Fibroblast of lung (primary cell): ENCODE data around the gene UBAP2. TPM values are rescaled to one million over a fixed set of nuclear protein-coding genes. Genes with fewer than 3 reads are reported as not detected.

Experiments used
- DNase-seq, 2 donors: peaks; one replicate each; pipeline versions ENCODE4 v3.0.0 to v3.0.0-alpha.2; 2010; ENCODE audit warnings: low read depth in 2 of 2
- H2AFZ ChIP-seq: 2 replicates; pipeline ENCODE4 v1.5.1; 2012; ENCODE audit warnings: low read length, control low read depth, inconsistent platforms
- H3K27ac ChIP-seq: 2 replicates; pipeline ENCODE4 v1.5.1; 2011; ENCODE audit warnings: low read length, control low read depth; ENCODE audit not compliant: insufficient read depth
- H3K27me3 ChIP-seq: 2 replicates; pipeline ENCODE4 v1.5.1; 2011; ENCODE audit warnings: mild to moderate bottlenecking, low read length; ENCODE audit not compliant: control insufficient read depth, insufficient read depth
- H3K36me3 ChIP-seq: 2 replicates; pipeline ENCODE4 v1.5.1; 2011; ENCODE audit warnings: low read length; ENCODE audit not compliant: control insufficient read depth, insufficient read depth
- H3K4me1 ChIP-seq: 2 replicates; pipeline ENCODE4 v1.5.1; 2011; ENCODE audit warnings: low read length; ENCODE audit not compliant: control insufficient read depth, insufficient read depth; ENCODE audit errors: extremely low read depth
- H3K4me2 ChIP-seq: 2 replicates; pipeline ENCODE4 v1.5.1; 2011; ENCODE audit warnings: low read length, control low read depth; ENCODE audit not compliant: insufficient read depth; ENCODE audit errors: extremely low read depth
- H3K4me3 ChIP-seq, 4 experiments: fragments of 200-600 bp in 1 of 4; sonication (generic) in 1 of 4; replicated peaks in 1 of 4; 2 replicates each; pipeline ENCODE4 v1.5.1; 2011 to 2016; ENCODE audit warnings: low read length in 4 of 4, low read depth in 3 of 4, mild to moderate bottlenecking in 3 of 4, control low read depth in 2 of 4, inconsistent platforms in 1 of 4, mixed read lengths in 1 of 4; ENCODE audit not compliant: insufficient read depth in 1 of 4; ENCODE audit errors: control extremely low read depth in 1 of 4
- H3K79me2 ChIP-seq: 2 replicates; pipeline ENCODE4 v1.5.1; 2012; ENCODE audit warnings: mild to moderate bottlenecking, low read length, inconsistent platforms; ENCODE audit not compliant: control insufficient read depth, insufficient read depth
- H3K9ac ChIP-seq: 2 replicates; pipeline ENCODE4 v1.5.1; 2011; ENCODE audit warnings: mild to moderate bottlenecking, low read length, control low read depth; ENCODE audit not compliant: insufficient read depth
- H3K9me3 ChIP-seq: 2 replicates; pipeline ENCODE4 v1.5.1; 2012; ENCODE audit warnings: low read depth, low read length; ENCODE audit not compliant: control insufficient read depth, insufficient read depth
- H4K20me1 ChIP-seq: 2 replicates; pipeline ENCODE4 v1.5.1; 2011; ENCODE audit warnings: low read length; ENCODE audit not compliant: control insufficient read depth, insufficient read depth; ENCODE audit errors: extremely low read depth
- CTCF ChIP-seq, 2 donors: IDR thresholded peaks in 1 of 2; conservative IDR thresholded peaks in 1 of 2; 1 replicate in 1 of 2; 2 replicates in 1 of 2; pipeline ENCODE4 v1.5.1; 2011 to 2012; ENCODE audit warnings: low read length in 2 of 2, control low read depth in 1 of 2, inconsistent platforms in 1 of 2, low read depth in 1 of 2, mild to moderate bottlenecking in 1 of 2
- EZH2 ChIP-seq: IDR thresholded peaks from 2 replicates; pipeline ENCODE4 v1.5.1; 2012; ENCODE audit warnings: low read length, control low read depth, mild to moderate bottlenecking; ENCODE audit errors: missing control alignments
- polyA plus RNA-seq, 2 donors: library from polyadenylated mRNA; depleted of rRNA in 1 of 2; stranded (reverse) in 1 of 2; unstranded in 1 of 2; fragments of >200 nt; gene quantifications; 2 replicates each; pipeline ENCODE4 v1.2.1, GENCODE V29; 2011 to 2012; ENCODE audit warnings: missing spikeins in 1 of 2
- total RNA-seq: library from RNA; depleted of rRNA; stranded (reverse); fragments of >200 nt; gene quantifications from 2 replicates; pipeline ENCODE4 v1.2.1, GENCODE V29; 2014

UBAP2 gene
- total and polyA plus RNA-seq, 2 donors (not counting 1 experiment from before 2014, with no cell fraction given), result 10.2 to 20.6 TPM

- H3K4me2 ChIP-seq, result no peak overlapping the region
- no peak overlapping the region for H3K9ac ChIP-seq
- peaks cover 37% of the 10 kb centered on the region for H3K79me2 ChIP-seq
- no peaks in the 10 kb centered on the region for H3K36me3 ChIP-seq
- no peaks in the 10 kb centered on the region for H4K20me1 ChIP-seq
- H2AFZ ChIP-seq, result no peak overlapping the region
- H3K27me3 ChIP-seq, result no peaks in the 10 kb centered on the region
- TF ChIP-seq CTCF (conservative IDR thresholded peaks at IDR 0.05 in 1 of 2, IDR thresholded peaks at IDR 0.05 in 1 of 2; ENCODE audit: low read depth in 1 of 2, low read length in 2 of 2) (no peak), EZH2 (no peak)
- no peak for DNase-seq
- no peaks in the 10 kb centered on the region for H3K4me1 ChIP-seq
- H3K4me3 ChIP-seq, result no peak overlapping the region
- H3K27ac ChIP-seq, result no peak overlapping the region
- no peaks in the 10 kb centered on the region for H3K9me3 ChIP-seq
Measured at GRCh38 chr9:33893861-33894260, 154.8 kb downstream of the UBAP2 start.

GRCh38 chr9:33885948-33886347, 162.7 kb downstream of the UBAP2 start:
- H3K4me2 ChIP-seq, result no peak overlapping the region
- DNase-seq, result no peak
- TF ChIP-seq EZH2, result no peak
- no peak for TF ChIP-seq CTCF (conservative IDR thresholded peaks at IDR 0.05 in 1 of 2, IDR thresholded peaks at IDR 0.05 in 1 of 2; ENCODE audit: low read depth in 1 of 2, low read length in 2 of 2)
- no peak overlapping the region for H3K27ac ChIP-seq
- H3K36me3 ChIP-seq, result no peaks in the 10 kb centered on the region
- no peak overlapping the region for H3K4me3 ChIP-seq
- H2AFZ ChIP-seq, result no peak overlapping the region
- no peaks in the 10 kb centered on the region for H3K9me3 ChIP-seq
- peaks cover 54% of the 10 kb centered on the region for H3K79me2 ChIP-seq
- peaks cover 4% of the 10 kb centered on the region for H3K4me1 ChIP-seq
- H4K20me1 ChIP-seq, result peaks cover 3% of the 10 kb centered on the region
- no peaks in the 10 kb centered on the region for H3K27me3 ChIP-seq
- H3K9ac ChIP-seq, result no peak overlapping the region

GRCh38 chr9:33884856-33885701, 163.6 kb downstream of the UBAP2 start:
- Histone ChIP-seq H2AFZ (no peak overlapping the region), H3K9ac (no peak overlapping the region), H3K4me1 (peaks cover 4% of the 10 kb centered on the region), H3K27me3 (no peaks in the 10 kb centered on the region), H4K20me1 (peaks cover 3% of the 10 kb centered on the region), H3K4me2 (no peak overlapping the region), H3K27ac (no peak overlapping the region), H3K9me3 (no peaks in the 10 kb centered on the region), H3K36me3 (no peaks in the 10 kb centered on the region), H3K4me3 (no peak overlapping the region), H3K79me2 (peaks cover 62% of the 10 kb centered on the region)
- no peak for TF ChIP-seq CTCF (conservative IDR thresholded peaks at IDR 0.05 in 1 of 2, IDR thresholded peaks at IDR 0.05 in 1 of 2; ENCODE audit: low read depth in 1 of 2, low read length in 2 of 2)
- TF ChIP-seq EZH2, result no peak
- peak; percentile 58 to 64 for DNase-seq
